Esophagus squamous epithelium (tissue), 5 donors: Measurements from ENCODE around the gene ATG2B. TPM values are rescaled to one million over a fixed set of nuclear protein-coding genes. Genes with fewer than 3 reads are reported as not detected.

Experiments
- DNase-seq: peaks from one replicate; lab custom pipeline; 2025; lab: John Stamatoyannopoulos, UW
- H3K27ac ChIP-seq, 4 donors: fragments of 200-600 bp; sonication (generic); one replicate each; pipeline ENCODE4 v1.5.1; 2016 to 2019; ENCODE audit warnings: mild to moderate bottlenecking in 1 of 4
- H3K27me3 ChIP-seq, 4 donors: fragments of 200-600 bp; sonication (generic); 1 replicate in 3 of 4; 2 replicates in 1 of 4; pipeline versions ENCODE4 v1.5.1 to v1.6.0; 2017 to 2021; ENCODE audit warnings: antibody characterized with exemption in 1 of 4
- H3K36me3 ChIP-seq, 3 donors: fragments of 200-600 bp; sonication (generic); one replicate each; pipeline ENCODE4 v1.5.1; 2016 to 2019
- H3K4me1 ChIP-seq, 3 donors: fragments of 200-600 bp; sonication (generic); one replicate each; pipeline ENCODE4 v1.5.1; 2017 to 2019
- H3K4me3 ChIP-seq, 4 donors: fragments of 200-600 bp; sonication (generic); 1 replicate in 3 of 4; 2 replicates in 1 of 4; pipeline ENCODE4 v1.5.1; 2016 to 2019; ENCODE audit warnings: mild to moderate bottlenecking in 2 of 4, moderate library complexity in 1 of 4
- H3K9me3 ChIP-seq, 3 donors: fragments of 200-600 bp; sonication (generic); one replicate each; pipeline ENCODE4 v1.5.1; 2016 to 2019
- POLR2A ChIP-seq, 4 donors: fragments of 450-650 bp; IDR thresholded peaks; one replicate each; pipeline ENCODE4 v1.6.1; 2017; ENCODE audit warnings: antibody characterized with exemption in 4 of 4, mild to moderate bottlenecking in 4 of 4, moderate library complexity in 3 of 4
- WGBS, 2 donors: methylation state at CpG; one replicate each; pipeline ENCODE4 v1.1.5; 2018; 5-methylcytosine and 5-hydroxymethylcytosine counted together
- intact Hi-C: fragments of 100-400 bp; cut with DNase I; formaldehyde crosslinking; loops from one replicate; pipeline ENCODE4 v1.15.0; 2022
- total RNA-seq, 4 donors: library from RNA; depleted of rRNA; stranded (reverse); fragments of >200 nt; gene quantifications; one replicate each; pipeline ENCODE4 v1.1.0, GENCODE V29; 2016
- TF ChIP-seq, protein P1 (sequence below), 6 experiments: fragments of 450-650 bp in 4 of 6; fragments of 200-600 bp in 2 of 6; sonication (generic) in 2 of 6; IDR thresholded peaks; one replicate each; pipeline ENCODE4 v1.5.1; 2016 to 2019; ENCODE audit warnings: antibody characterized with exemption in 6 of 6, mild to moderate bottlenecking in 4 of 6, moderate library complexity in 4 of 6
- donor health status: DM: yes; HTN: yes; CAD: no.

The ATG2B gene
- total RNA-seq, 4 donors from 2014 or later, result 10.6 to 24.6 (median 14.0) TPM

DNA sequence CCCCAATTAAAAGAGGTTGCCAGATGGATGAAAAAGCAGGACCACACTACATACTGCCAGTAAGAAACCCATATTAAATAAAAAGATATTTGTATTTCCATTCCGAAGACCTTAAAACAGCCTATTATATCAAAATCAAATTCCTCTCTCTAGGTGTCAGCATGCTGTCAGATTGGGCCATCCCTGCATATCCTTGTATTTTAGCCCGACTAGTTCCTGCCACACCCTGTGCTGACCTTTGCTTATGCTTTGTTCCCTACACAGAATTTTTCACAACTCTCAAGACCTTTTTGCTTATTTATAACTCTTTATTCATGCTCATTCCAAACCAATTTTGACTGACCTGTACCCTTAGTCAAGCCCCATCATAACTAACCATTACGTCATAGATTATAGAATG lies 13.0 kb upstream of the ATG2B start:
- intact Hi-C loops, result no loop called here
- no peaks in the 10 kb centered on the region for H3K4me1 ChIP-seq
- TF ChIP-seq POLR2A (IDR thresholded peaks at IDR 0.05), result no peak
- TF ChIP-seq, protein P1, sequence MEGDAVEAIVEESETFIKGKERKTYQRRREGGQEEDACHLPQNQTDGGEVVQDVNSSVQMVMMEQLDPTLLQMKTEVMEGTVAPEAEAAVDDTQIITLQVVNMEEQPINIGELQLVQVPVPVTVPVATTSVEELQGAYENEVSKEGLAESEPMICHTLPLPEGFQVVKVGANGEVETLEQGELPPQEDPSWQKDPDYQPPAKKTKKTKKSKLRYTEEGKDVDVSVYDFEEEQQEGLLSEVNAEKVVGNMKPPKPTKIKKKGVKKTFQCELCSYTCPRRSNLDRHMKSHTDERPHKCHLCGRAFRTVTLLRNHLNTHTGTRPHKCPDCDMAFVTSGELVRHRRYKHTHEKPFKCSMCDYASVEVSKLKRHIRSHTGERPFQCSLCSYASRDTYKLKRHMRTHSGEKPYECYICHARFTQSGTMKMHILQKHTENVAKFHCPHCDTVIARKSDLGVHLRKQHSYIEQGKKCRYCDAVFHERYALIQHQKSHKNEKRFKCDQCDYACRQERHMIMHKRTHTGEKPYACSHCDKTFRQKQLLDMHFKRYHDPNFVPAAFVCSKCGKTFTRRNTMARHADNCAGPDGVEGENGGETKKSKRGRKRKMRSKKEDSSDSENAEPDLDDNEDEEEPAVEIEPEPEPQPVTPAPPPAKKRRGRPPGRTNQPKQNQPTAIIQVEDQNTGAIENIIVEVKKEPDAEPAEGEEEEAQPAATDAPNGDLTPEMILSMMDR (IDR thresholded peaks at IDR 0.05), result no peak
- no peaks in the 10 kb centered on the region for H3K27me3 ChIP-seq
- DNase-seq, result no peak
- no peaks in the 10 kb centered on the region for H3K36me3 ChIP-seq
- 80 to 81% methylated on average over 3 of the region's 3 CpGs for WGBS, 2 donors
- H3K9me3 ChIP-seq, result no peaks in the 10 kb centered on the region
- H3K4me3 ChIP-seq, result no peak overlapping the region
- H3K27ac ChIP-seq, result no peak overlapping the region

DNA sequence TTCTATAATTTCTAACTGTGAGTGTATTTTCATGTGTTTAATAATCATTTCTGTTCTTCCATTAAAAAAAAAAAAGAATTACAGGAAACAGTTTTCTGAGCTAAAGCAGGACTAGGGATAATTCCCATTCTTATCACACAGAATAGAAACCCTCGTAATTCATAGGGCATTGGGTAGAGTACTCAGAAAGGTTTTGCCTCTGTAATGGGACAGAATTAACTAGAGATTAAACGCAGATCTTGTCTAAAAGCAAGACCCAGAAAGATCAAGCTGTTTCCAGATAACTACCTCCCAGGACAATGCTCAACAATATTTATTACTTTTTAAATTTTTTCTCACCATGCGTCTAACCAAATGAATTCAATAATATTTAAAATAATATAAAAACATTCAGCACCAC lies 10.4 kb upstream of the ATG2B start:
- Histone ChIP-seq H3K4me1 (no peaks in the 10 kb centered on the region), H3K27me3 (no peaks in the 10 kb centered on the region), H3K9me3 (no peaks in the 10 kb centered on the region), H3K27ac (no peak overlapping the region), H3K36me3 (no peaks in the 10 kb centered on the region), H3K4me3 (no peak overlapping the region)
- intact Hi-C loops, result no loop called here
- TF ChIP-seq, protein P1 (IDR thresholded peaks at IDR 0.05), result no peak
- no peak for TF ChIP-seq POLR2A (IDR thresholded peaks at IDR 0.05)
- 88 to 92% methylated on average over 3 of the region's 3 CpGs for WGBS, 2 donors
- no peak for DNase-seq

- H3K36me3 ChIP-seq, result no peaks in the 10 kb centered on the region
- 83 to 84% methylated on average over 5 of the region's 5 CpGs for WGBS, 2 donors
- DNase-seq, result no peak
- H3K9me3 ChIP-seq, result no peaks in the 10 kb centered on the region
- peaks cover 0 to 3% (median 0%) of the 10 kb centered on the region in 3 donors for H3K4me1 ChIP-seq
- no peak overlapping the region for H3K4me3 ChIP-seq
- TF ChIP-seq, protein P1 (IDR thresholded peaks at IDR 0.05), result no peak
- TF ChIP-seq POLR2A (IDR thresholded peaks at IDR 0.05), result no peak
- no peak overlapping the region for H3K27ac ChIP-seq
- intact Hi-C loops, result no loop called here
- no peaks in the 10 kb centered on the region for H3K27me3 ChIP-seq
These were observed 7.4 kb upstream of the ATG2B start for GRCh38 chr14:96370528-96370927.

DNA sequence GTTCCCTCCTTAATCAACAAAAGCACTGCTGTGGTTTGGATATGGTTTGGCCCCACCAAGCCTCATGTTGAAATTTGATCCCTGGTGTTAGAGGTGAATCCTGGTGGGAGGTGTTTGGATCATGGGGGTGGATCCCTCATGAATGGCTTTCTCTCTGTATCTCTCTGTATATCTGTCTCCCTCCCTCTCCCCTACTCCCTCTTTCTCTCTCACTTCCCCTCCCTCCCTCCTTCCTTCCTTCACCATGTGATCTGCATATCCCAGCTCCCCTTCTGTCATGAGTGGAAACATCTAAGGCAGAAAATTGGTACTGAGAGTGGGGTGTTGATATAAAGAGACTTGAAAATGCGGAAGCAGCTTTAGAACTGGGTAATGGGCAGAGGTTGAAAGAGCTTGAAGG lies 5.4 kb upstream of the ATG2B start:
- DNase-seq, result no peak
- no peaks in the 10 kb centered on the region for H3K9me3 ChIP-seq
- H3K27ac ChIP-seq, result no peak overlapping the region
- no peak overlapping the region for H3K4me3 ChIP-seq
- H3K27me3 ChIP-seq, result no peaks in the 10 kb centered on the region
- intact Hi-C loops, result no loop called here
- TF ChIP-seq POLR2A (IDR thresholded peaks at IDR 0.05), result no peak
- TF ChIP-seq, protein P1 (IDR thresholded peaks at IDR 0.05), result no peak
- peaks cover 9 to 22% (median 11%) of the 10 kb centered on the region in 3 donors for H3K4me1 ChIP-seq
- WGBS, 2 donors, result 86 to 100% methylated on average over 1 of the region's 1 CpG
- no peaks in the 10 kb centered on the region for H3K36me3 ChIP-seq

GRCh38 chr14:96364962-96365361 lies 1.8 kb upstream of the ATG2B start:
- intact Hi-C loops, result no loop called here
- Histone ChIP-seq H3K36me3 (no peaks in the 10 kb centered on the region), H3K4me1 (peaks cover 14 to 44% (median 25%) of the 10 kb centered on the region in 3 donors), H3K27ac (peak overlapping the region in 1 of 4 donors; percentile 95), H3K4me3 (peak overlapping the region in 2 of 4 donors; percentile 72 to 95), H3K27me3 (no peaks in the 10 kb centered on the region), H3K9me3 (no peaks in the 10 kb centered on the region)
- TF ChIP-seq, protein P1 (IDR thresholded peaks at IDR 0.05), result no peak
- no peak for TF ChIP-seq POLR2A (IDR thresholded peaks at IDR 0.05)
- no peak for DNase-seq
- WGBS, 2 donors, result 48% methylated on average over 1 of the region's 1 CpG
